PFSK-1 (cell line): Measurements from ENCODE around the gene OXNAD1.

Source experiments
- FOXP2 ChIP-seq: optimal IDR thresholded peaks from 2 replicates; pipeline ENCODE3; 2011; ENCODE audit warnings: borderline replicate concordance, control low read depth, inconsistent platforms; ENCODE audit not compliant: insufficient read depth; ENCODE audit errors: extremely low read length, extremely low read depth
- POLR2AphosphoS5 ChIP-seq: IDR thresholded peaks from 2 replicates; pipeline ENCODE4 v1.6.1; 2012; ENCODE audit warnings: low read depth, mild to moderate bottlenecking, control low read depth, low read length, moderate library complexity
- REST ChIP-seq, 2 experiments: IDR thresholded peaks; 2 replicates each; pipeline versions ENCODE4 v1.6.1 to v1.8.0; 2011 to 2012; ENCODE audit warnings: low read depth in 2 of 2, low read length in 2 of 2, control low read depth in 1 of 2, inconsistent platforms in 1 of 2, mild to moderate bottlenecking in 1 of 2, moderate library complexity in 1 of 2; ENCODE audit not compliant: insufficient read depth in 1 of 2
- SIN3A ChIP-seq: IDR thresholded peaks from 2 replicates; pipeline ENCODE4 v1.6.1; 2012; ENCODE audit warnings: mild to moderate bottlenecking, low read length, moderate library complexity, borderline replicate concordance; ENCODE audit not compliant: insufficient read depth
- TAF1 ChIP-seq: IDR thresholded peaks from 2 replicates; pipeline ENCODE4 v1.6.1; 2012; ENCODE audit warnings: low read length, control low read depth, borderline replicate concordance; ENCODE audit not compliant: insufficient read depth

OXNAD1 gene

GRCh38 chr3:16343101-16343500 lies 78.1 kb downstream of the OXNAD1 start:
- no peak for TF ChIP-seq SIN3A
- no peak for TF ChIP-seq FOXP2
- no peak for TF ChIP-seq REST (IDR thresholded peaks at IDR 0.05; ENCODE audit: insufficient read depth in 1 of 2, low read depth in 2 of 2, low read length in 2 of 2)
- TF ChIP-seq POLR2AphosphoS5: no peak

DNA sequence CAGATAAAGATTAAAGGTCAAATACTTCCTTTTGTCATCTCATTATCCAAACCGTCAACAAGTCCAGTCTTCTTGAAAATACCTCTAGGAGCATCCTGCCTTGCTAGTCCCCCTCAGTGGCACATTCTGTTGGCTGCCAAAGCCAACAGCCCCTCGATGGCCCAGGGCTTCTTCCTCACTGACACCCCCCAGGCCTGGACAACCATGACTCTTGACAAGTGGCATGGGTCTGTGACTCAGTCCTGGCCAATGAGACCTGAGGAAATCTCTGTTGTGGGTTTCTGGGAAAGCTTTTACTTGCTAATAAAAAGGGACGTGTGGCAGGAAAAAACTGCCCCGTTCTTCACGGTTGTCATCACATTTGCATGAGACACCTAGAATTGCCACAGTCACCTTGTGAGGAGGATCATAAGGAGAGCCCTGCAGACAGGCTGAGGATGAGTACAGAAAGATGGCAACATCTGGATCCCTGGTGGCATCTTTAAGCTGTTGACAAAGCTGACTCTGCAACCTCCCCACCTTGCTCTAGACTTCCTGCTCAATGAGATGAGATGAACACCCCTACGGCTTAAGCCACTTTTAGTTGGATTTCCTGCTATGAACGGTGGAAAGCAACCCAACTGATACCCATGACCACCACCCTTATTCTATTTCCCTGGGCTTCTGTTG lies 81.5 kb downstream of the OXNAD1 start:
- no peak for TF ChIP-seq FOXP2
- no peak for TF ChIP-seq REST (IDR thresholded peaks at IDR 0.05; ENCODE audit: insufficient read depth in 1 of 2, low read depth in 2 of 2, low read length in 2 of 2)
- no peak for TF ChIP-seq SIN3A
- TF ChIP-seq TAF1: no peak
- TF ChIP-seq POLR2AphosphoS5: no peak

- TF ChIP-seq REST (IDR thresholded peaks at IDR 0.05; ENCODE audit: insufficient read depth in 1 of 2, low read depth in 2 of 2, low read length in 2 of 2) (no peak), FOXP2 (no peak), TAF1 (no peak), POLR2AphosphoS5 (no peak), SIN3A (no peak)
Observed at GRCh38 chr3:16347548-16347947, 82.5 kb downstream of the OXNAD1 start.

DNA sequence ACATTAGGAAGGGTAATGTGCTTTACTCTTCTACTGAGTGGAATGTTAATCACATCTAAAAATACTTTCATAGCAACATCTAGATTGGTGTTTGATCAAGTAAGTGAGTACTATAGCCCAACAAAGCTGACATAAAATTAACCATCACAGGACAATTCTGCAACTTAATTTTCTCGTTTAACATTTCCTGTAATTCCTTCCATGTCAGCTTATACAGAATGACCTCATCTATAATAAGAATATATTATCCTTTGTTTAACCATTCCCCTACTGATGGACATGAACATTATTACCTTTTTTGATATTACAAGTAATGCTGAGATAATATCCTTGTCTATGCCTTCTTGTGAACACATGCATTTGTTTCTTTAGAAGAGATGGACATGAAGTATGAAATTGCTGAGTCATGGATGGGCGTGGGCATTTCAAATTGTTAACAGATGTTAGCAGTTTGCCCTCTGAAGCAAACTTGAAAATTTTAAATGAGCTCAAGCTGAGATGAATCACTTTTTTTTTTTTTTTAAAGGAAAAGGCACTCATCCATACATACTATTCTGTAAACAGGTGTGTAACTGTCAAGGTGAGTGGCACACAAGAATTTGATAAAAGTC lies 85.1 kb downstream of the OXNAD1 start:
- no peak for TF ChIP-seq POLR2AphosphoS5
- TF ChIP-seq REST (IDR thresholded peaks at IDR 0.05; ENCODE audit: insufficient read depth in 1 of 2, low read depth in 2 of 2, low read length in 2 of 2): no peak
- no peak for TF ChIP-seq FOXP2
- TF ChIP-seq SIN3A: no peak
- TF ChIP-seq TAF1: no peak
